Activated naive CD4-positive, alpha-beta T cell treated with Interleukin-2 at 50 U/mL for 16 hours (primary cell): ENCODE data around the gene MICAL2.

Source experiments
- DNase-seq: peaks from one replicate; pipeline ENCODE4 v3.0.0-alpha.2; 2020

MICAL2 gene

DNA sequence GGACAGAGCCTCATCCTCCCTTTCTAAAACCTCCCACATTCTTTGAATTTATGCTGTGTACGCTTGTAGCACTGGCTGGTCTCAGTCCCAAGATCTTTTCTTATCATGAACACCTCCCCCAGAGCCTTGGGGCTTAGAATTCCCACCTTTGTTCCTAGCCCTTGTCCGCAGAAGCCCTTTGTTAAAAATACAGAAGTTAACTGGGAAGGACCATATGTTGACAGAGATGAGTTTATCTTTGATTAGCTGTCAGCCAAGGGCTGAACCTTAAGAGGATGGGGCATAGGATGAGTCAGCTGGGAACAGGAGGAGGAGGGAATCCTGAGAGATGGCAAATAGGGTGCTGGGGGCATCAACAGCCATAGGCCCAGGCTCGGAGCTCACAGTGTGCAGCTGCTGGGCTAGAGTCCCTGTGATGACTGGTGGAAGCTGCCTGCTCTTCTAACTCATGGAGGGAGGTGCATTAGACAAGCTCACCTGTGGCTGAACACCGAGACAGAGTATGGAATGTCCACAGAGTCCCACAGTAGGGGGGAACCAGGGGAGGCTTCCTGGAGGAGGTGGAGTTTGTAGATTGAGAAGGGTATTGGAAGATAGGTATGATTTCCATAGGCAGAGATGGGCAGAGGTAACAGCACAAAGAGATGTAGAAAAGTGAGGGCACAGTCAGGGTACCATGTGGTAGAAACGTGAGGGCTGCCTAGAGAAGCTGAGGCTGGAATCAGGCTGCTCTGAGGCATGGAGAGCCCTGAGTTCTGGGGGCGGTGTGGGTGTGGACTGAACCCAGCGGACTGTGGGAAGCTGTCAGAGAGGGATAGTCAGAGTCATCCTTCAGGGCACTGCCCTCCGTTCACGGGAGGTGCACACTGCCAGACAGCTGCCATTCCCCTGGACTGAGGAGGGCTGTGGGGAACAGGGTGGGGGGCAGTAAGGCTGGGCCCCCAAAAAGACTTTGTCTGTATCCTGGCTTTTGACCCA, 9.9 kb downstream of the MICAL2 start:
- no peak for DNase-seq

DNA sequence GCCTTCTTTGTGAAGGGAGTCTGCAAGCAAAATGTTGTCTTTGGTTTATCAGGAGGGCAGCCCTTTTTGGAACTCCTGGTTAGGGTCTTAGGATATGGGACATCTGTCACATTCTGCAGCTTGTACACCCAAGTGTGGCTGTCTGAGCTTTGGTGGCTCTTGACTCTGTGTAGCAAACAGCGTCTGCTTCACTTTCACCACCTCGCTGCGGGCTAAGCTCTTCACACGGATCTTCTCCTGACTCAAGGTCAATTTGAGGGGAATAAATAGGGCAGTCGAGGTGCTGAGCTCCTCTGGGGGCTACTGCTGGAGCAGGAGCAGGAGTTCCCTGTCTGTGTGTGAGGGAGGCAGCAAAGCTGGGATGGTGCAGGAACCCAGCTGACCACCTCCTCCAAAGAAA, 10.6 kb downstream of the MICAL2 start:
- no peak for DNase-seq

- no peak for DNase-seq
Observed at GRCh38 chr11:12121517-12121916, 11.1 kb downstream of the MICAL2 start.

GRCh38 chr11:12122083-12122482, 11.7 kb downstream of the MICAL2 start:
- no peak for DNase-seq

DNA sequence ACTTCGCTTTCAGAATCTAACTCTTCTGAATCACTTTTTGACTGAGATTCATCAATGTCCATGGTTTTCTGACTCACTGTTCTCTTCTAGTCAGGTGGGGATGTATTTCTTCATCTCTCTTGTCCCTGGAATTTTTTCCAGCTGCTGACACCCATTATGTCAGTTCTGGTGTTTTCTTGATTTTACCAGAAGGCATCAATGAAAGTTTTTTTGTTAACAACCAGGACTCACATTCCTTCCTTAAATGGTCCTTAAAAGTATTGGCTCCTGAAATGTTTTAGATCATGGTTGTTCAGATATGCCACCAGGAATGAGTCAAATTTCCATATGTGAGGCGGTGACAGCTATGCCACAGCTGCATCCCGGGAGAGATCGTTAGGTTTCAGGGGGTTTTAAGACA, 12.9 kb downstream of the MICAL2 start:
- no peak for DNase-seq

- DNase-seq = no peak
Observed at GRCh38 chr11:12123799-12124198, 13.4 kb downstream of the MICAL2 start.

DNA sequence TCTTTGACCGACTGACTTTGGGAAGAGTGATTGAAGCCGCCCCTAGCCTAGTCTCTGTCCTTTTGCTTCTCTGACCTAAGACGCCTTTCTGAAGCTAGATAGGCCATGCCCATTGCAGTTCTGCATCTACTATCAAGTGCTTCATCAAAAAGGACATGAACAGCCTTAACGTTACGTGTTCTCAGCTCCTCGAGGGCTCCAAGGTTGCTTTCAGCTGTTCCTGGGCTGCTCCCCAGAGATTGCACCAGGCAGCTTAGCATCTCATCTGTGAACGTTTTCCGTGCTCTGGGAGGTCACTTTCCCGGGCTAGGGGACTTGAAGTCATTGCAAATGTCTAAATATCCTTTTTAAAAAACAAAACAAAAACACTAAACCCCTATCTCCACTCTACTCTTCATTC, 13.9 kb downstream of the MICAL2 start:
- DNase-seq = no peak

- DNase-seq = no peak
Observed at GRCh38 chr11:12125609-12126149, 15.3 kb downstream of the MICAL2 start.

DNA sequence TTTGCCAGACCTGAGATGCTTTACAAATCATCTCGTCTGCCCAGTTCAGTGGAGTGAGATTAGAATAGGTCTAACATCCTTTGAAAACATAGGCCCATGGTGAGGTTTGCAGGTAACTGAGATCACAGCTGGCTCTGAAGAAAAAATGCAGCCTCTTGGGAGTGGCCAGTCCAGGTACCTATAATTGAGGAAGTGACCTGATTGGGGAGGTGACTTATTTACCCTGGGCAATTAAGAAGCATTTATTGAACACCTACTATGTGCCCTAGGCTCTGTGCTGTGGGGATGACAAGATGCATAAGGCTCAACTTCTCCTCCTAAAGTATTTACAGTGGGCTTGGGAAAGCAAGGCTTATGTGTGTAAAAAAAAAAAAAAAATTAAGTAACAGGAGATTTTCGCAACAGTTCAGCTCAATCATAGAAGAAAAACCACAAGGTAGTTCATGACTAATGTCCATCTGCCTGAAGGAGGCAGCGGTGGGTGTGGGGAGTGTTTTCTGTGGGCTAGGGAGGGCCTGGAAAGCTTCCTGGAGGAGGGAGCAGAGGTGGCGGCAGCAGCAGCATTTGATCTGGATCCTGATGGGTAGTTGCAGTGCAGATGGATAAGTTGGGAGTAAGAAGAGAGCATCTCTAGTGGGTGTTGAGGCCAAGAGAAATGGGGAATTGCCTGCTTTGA, 16.1 kb downstream of the MICAL2 start:
- DNase-seq = no peak

DNA sequence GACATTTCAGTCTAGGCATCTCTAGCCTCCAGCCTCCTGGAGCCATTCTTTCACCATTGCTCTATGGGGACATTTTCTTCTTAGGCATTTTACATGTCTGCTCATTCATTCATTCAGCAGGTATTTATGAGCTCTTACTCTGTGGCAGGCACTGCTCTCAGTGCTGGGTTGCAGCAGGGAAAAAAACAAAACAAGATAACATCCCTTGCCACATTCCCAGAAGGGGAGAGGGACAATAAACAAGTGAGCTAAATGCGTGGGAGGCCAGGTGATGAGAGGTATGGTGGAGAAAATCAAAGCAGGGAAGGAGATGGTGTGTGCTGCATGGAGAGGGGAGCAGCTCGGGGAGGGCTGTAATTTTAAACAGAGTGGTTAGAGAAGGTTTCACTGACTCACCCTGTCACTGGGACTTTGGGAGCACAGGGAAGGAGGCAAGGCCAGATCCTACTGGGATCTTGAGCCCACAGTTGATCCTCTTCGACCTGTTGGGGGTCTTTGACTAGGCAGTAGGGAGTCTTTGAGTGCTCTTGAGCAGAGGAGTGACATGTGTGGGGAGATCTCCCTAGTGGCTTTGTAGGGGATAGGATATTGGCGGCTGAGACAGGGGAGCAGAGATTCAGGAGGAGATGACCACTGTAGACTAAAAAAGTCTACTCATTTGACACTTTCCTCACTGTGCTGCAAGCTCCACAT, 17.0 kb downstream of the MICAL2 start:
- no peak for DNase-seq

GRCh38 chr11:12128301-12128751, 17.9 kb downstream of the MICAL2 start:
- DNase-seq = no peak

DNA sequence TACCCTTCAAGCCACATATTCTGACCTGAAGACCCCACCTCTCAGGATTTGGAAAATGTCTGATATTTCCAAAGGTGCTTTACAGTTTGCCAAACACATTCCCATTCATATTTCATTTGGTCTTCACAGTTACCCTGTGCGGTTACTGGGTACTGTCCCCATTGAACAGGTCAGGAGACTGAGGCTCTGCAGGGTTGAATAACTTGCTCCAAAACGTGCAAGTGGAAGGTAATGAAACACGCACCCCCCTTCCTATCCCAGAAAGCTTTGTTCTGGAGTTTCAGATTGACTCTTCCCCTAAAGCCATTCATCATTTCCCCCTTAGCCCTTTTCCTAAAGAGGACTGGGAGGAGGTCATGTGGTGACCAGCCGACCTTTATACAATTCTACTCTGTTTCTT, 18.8 kb downstream of the MICAL2 start:
- DNase-seq = no peak

- no peak for DNase-seq
Observed at GRCh38 chr11:12130180-12130980, 20.0 kb downstream of the MICAL2 start.

- no peak for DNase-seq
Observed at GRCh38 chr11:12131943-12132789, 21.8 kb downstream of the MICAL2 start.

DNA sequence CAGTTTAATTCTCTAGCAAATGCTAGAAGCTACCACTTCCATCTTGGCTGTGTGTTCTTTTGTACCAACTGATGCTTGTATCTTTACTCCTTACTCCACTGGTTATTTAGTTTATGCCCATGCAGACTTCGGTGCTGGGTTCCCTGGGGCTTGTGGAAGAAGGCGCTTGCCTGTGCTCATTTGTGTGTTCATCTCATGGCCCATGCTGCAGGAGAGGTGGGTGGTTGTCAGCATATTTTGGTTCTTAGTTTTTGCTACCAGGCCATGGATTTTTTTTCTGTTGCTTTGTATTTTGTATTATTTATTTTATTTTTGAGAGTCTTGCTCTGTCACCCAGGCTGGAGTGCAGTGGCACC, 22.4 kb downstream of the MICAL2 start:
- no peak for DNase-seq

- DNase-seq = no peak
Observed at GRCh38 chr11:12133547-12134235, 23.3 kb downstream of the MICAL2 start.

- no peak for DNase-seq
Observed at GRCh38 chr11:12134236-12134585, 23.8 kb downstream of the MICAL2 start.

- DNase-seq = no peak
Observed at GRCh38 chr11:12135185-12135584, 24.8 kb downstream of the MICAL2 start.

DNA sequence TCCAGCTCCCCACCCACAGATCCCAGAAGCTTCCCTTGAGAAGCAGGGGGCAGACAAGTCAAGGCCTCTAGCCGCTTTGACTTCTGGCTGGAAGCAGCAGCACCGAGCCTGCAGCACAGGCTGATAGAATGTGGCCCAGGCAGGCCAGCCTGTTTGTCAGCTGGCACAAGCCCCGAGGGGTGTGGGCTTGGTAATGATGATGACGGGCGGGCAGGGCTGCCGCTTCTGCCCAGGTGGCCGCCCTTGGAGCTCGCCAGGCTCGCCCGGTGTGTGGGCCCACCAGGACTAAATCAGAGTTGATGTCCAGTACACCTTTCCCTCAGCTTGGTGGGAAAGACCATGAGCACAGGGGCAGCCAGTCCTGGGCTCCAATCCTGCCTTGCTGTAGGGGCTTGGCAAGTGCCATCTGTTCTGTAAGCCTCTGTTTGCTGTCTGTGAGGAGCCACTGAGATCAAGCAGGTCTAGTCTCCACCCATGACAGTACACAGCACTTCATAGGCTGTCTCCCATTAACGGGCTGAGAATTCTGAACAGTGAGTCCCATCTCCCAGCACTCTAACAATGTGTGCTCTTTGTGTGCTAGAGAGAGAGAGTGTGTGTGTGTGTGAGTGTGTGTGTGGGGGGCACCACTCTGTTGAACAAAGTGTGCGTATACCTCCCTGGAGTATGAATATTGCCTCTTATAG, 26.8 kb downstream of the MICAL2 start:
- no peak for DNase-seq
